HTERT RPE-1 (cell line): Measurements from ENCODE around the gene MAP4K4.

Source experiments
- in situ Hi-C: fragments of 300-500 bp; cut with MboI; formaldehyde crosslinking; loops from 4 replicates; pipeline ENCODE4 v1.14.3; 2020; ENCODE audit warnings: low sequenced_read_pairs

Gene MAP4K4

DNA sequence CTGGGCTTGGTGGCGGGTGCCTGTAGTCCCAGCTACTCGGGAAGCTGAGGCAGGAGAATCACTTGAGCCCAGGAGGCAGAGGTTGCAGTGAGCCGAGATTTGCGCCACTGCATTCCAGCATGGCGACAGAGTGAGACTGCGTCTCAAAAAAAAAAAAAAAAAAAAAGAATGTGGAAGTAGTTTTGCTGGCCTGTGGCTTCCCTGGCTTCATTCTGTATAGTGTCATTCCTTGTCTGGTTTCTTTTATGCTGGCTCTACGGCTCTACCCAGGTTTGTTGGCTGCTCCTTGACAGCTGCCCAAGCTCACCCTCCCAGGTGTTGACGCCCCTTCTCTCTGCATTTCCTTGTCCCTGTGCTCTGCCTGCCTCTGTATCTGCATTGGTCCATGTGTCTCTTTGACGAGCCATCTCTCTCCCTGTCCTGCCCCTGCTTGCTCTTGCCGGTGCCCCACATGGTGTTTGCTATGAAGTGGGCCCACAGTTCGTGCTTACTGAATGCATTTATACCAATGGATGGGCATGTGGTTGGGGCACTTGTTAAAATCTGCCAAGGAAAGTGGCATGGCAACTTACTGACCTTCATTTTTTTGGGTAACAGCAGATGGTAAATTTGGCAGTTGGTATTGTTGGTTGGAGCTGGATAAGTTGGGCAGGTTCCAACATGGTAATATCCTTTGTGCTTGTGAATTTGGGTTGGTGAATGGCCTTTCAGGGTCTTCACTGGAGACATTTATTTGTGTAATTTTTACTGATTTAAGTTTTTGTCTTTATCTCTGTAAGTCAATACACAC, 113.9 kb downstream of the MAP4K4 start:
- in situ Hi-C loops: no loop called here

- in situ Hi-C loops: no loop called here
Observed at GRCh38 chr2:101812226-101812625, 114.7 kb downstream of the MAP4K4 start.

GRCh38 chr2:101814752-101815151, 117.2 kb downstream of the MAP4K4 start:
- in situ Hi-C loops: no loop called here

DNA sequence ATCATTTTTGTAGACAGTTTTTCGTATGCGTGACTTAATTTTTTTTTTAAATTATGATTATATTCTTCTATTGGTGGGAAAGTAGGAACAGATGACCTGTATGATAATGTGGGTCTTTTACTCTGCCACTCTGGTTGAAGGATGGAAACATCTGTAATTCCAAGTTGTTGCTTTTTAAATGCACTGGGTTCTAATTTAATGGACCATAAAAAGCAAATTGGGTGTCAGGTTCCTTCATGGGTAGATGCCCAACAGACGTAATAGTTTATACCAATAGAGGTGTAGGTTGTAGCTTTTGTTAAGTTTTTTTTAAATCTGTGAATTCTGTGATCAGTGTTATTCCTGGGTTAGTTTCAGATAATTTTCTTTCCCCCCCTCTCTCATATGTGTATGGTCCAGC, 117.6 kb downstream of the MAP4K4 start:
- in situ Hi-C loops: no loop called here

GRCh38 chr2:101815739-101816391, 118.4 kb downstream of the MAP4K4 start:
- in situ Hi-C loops: no loop called here

GRCh38 chr2:101816598-101816997, 119.1 kb downstream of the MAP4K4 start:
- in situ Hi-C loops: no loop called here

DNA sequence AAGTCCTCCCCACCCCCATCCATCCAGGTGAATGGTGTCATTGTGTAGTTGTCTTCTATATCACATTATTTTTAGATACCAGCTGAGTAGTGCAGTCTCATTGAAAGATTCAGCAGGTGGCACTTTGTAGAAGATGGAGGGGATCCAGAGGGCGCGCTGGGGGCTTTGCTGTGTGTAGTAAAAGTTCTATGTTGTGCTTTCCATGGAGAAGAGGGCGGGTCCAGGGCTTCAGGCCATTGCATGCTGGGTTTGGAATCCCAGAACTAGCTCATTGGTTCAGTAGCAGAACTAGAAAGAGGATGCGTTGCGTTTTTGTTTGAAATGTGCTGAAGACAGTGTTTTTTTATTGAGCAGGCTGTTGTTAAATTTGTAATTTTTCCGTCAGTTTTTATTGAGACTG, 120.0 kb downstream of the MAP4K4 start:
- in situ Hi-C loops: no loop called here

- in situ Hi-C loops: no loop called here
Observed at GRCh38 chr2:101818531-101819451, 121.3 kb downstream of the MAP4K4 start.

DNA sequence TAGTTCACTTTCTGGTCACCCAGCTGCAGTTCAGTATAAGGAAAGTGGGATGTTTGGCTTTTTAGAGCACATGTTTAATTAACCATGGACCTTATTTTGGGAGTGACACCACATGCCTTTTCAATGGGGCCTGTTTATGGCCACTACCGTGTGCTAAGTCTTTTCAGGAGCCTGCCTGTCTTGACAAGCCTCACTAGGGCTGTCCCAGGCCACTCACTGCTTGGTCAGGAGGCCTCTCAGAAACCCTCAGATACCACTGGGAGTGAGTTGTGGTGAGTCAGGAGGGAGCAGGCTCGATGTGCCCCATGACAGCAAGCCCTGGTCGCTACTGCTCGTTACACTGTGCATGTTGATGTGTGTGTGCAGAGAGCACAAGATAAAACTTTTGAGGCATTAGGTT, 123.0 kb downstream of the MAP4K4 start:
- in situ Hi-C loops: no loop called here

DNA sequence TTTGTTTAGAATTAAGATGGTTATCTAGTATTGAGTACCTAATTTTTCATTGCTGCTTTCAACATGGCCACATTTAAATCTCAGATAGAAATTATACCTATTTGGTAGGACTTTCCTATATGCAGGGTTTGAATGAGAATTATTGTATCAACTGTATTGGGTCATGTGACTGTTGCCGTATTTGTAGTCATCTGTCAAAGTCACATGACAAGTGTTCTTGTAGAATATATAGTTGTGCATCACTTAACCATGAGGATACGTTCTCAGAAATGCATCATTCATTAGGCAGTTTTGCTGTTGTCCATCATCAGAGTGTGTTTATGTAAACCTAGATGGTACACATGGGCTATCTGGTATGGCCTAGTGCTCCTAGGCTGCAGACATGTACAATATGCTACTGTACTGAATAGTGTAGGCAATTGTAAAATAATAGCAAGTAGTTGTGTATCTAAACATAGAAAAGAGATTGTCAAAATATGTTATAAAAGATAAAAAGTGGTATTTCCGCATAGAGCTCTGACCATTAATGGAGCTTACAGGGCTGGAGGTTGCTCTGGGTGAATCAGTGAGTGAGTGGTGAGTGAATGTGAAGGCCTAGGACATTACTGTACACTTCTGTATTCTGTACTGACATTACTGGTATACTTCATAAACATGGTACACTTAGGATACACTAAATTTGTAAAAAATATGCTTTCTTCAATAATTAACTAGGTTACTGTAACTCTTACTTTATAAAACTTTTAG, 123.7 kb downstream of the MAP4K4 start:
- in situ Hi-C loops: no loop called here

- in situ Hi-C loops: no loop called here
Observed at GRCh38 chr2:101821828-101822458, 124.4 kb downstream of the MAP4K4 start.

DNA sequence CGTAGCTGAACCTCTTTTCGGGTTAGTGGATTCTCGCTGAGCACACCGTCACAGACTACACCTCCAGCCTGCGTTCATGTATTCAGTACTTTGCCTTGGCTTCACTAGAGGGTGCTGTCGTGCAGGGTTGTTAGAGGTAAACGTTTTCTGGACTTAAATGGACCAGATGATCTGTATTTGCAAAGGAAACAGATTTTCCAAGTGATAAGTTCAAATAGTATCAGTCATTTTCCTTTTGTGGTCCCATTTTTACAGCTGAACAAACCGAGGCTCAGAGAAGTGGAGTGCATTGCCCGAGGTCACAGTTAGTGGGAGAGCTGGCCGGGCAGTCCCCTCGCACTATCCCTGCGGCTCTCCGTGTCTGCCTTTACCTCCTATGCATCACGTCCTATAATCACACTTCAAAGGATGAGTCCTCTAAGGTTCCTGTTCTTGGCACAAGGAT, 125.9 kb downstream of the MAP4K4 start:
- in situ Hi-C loops: no loop called here

- in situ Hi-C loops: no loop called here
Observed at GRCh38 chr2:101823859-101824258, 126.4 kb downstream of the MAP4K4 start.

DNA sequence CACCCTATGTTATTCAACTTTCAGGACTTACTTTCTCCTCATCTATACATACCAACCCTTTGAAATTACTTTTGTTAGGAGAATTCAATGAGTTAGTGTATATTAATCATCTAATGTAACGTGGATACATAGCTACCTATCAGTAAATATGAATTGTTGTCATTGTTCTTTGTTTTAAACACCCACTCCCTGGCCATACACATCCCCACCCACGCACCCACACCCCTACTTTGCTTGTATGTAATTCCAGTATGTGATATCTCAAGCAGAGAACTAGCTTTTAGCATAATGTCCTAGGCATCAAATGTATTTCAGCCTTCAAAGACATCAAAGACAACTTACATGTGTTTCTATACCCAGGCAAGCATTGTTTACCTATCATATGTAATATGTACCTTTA, 129.2 kb downstream of the MAP4K4 start:
- in situ Hi-C loops: no loop called here

DNA sequence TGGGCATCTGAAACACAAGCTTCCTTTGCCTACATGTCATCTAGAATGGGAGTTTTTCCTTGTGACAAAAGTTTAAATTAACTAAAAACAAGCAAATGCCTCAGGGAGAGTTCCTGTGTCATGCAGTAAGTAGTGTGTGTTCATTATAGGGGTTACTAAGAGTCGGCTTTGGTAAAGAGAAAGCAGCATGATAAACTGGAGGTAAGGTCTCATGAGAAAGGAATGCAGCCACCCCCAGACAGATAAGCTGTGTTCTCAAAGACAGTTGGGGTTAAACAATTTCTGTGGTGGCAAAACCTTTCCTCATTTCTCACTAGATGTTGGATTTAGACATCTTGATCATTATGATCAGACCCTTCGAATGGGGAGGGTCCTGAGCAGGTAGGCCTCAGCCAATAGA, 129.7 kb downstream of the MAP4K4 start:
- in situ Hi-C loops: no loop called here

DNA sequence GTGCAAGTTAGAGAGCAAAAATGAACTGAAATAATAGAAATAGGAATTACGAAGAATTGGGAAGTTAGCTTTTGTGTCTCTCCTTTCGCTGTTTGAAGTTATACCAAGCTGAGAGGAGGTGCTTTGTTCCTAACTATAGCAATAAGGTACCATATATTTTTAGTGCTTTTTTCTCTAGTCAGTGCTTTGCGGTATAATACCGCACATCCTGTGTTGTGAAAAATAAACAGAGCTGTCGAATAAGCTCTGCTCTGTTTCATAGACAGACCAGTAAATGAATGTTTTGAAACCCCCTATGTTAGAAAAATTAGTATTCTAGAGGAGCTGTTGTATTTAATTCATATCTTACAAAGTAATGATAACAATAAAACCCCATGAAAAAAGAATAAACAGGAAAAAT, 130.8 kb downstream of the MAP4K4 start:
- in situ Hi-C loops: no loop called here

DNA sequence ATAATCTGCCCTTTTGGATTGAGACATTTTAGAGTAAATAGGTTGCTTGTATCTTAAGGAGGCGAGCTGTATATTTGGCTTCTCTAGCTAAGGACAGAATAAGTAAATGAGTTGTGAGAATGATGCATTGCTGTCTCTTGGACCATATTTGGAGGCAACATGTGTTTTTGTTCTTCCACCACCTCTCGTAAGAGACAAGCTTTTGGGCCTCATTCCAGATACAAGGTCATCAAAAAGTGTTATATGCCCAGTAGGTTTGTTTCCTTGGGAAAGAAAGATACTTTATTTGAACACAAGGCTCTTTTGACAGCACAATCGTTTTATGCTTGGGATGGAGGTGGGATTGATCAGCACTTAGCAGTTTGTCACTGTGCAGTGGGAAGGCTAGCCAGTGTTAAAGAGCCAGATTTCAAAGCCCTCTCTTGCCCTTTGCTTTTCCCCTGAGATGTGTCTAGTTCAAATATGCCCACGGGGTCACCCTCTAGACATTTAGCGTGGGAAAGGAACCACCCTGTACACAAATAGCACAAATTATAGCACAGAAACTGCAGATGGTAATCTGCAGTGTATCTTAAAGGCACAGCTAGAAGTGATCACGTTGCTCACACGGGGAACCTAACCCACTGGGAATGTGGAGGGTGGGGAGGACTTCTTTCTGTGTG, 131.3 kb downstream of the MAP4K4 start:
- in situ Hi-C loops: no loop called here

- in situ Hi-C loops: no loop called here
Observed at GRCh38 chr2:101829429-101829828, 131.9 kb downstream of the MAP4K4 start.

- in situ Hi-C loops: no loop called here
Observed at GRCh38 chr2:101830146-101830545, 132.6 kb downstream of the MAP4K4 start.

DNA sequence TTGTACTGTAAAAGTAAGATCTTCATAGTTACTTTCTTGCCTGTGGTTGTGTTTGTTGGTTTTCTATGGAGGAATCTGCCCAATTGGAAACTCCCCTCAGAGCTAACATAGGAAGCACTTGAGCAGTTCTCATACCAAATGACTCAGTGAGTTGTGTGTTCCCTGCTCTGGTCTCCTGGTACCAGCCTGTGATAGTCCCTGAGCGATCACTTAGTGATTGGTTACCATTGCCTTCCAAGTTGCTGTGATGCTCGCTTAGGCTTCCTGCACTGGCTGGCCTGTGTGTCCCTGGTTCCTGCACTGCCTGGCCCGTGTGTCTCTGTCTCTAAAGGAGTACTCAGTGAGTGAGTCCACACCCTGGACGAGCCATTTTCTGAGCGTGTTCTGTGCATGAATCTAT, 133.0 kb downstream of the MAP4K4 start:
- in situ Hi-C loops: no loop called here
